ENCODE results near the gene VPS33A. TPM values are rescaled to one million over a fixed set of nuclear protein-coding genes. Genes with fewer than 3 reads are reported as not detected.

Gene VPS33A
- total RNA-seq (2021) (34.1 to 37.6 TPM (median 35.3 TPM) in 3 replicates), Bru-seq, nascent RNA (percentile 71 among the genes with signal in this experiment)
- long read RNA-seq, experiment 1, full-length matches to known transcripts, result 239 of 284 reads
- long read RNA-seq, experiment 1, partial matches to known transcripts, result 18 of 284 reads
- long read RNA-seq, experiment 1, other reads (novel, unspliced or antisense), result 27 of 284 reads
- long read RNA-seq, experiment 2, full-length matches to known transcripts, result 24 of 55 reads
- long read RNA-seq, experiment 2, partial matches to known transcripts, result 11 of 55 reads
- long read RNA-seq, experiment 2, other reads (novel, unspliced or antisense), result 20 of 55 reads
- long read RNA-seq, experiment 3, full-length matches to known transcripts, result 78 of 114 reads
- long read RNA-seq, experiment 3, partial matches to known transcripts, result 16 of 114 reads
- long read RNA-seq, experiment 3, other reads (novel, unspliced or antisense), result 20 of 114 reads

DNA sequence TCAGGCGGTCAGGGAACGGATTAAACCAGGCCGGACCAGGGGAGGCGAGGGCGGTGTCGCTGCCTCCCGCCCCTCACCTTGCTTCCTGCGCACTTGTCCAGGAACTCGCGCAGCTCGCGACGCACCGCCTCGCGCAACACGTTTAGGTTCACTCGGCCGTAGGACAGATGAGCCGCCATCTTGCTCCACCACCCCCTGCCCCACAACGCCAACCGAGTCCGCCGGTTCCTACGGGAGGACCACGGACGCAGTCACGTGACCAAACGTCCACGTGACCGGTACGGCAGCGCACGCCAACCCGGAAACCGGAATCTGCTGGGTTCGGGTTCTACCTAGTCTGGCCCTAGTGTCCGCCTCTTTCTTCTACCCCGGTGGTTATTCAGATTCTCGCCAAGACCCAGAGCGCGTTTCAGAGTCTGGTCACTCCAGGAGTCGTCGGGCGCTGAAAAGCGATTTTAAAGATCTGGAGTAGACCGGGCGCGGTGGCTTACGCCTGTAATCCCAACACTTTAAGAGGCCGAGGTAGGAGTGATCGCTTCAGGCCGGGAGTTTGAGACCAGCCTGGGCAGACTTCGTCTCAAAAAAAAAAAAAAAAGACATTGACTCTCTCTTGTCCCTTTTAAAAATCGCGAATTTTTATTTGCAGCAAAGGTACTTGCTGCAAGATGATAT, at the start of gene VPS33A:
Gene VPS33A (minus strand): TSS at position 265 of the 672 bp plus-strand sequence. CDS start 86 bp downstream, at position 179.
- Mint-ChIP-seq H3K9me3 (no peaks in the 10 kb centered on the region), H3K27me3 (ENCODE audit: low read depth) (peaks cover 3% of the 10 kb centered on the region; the same call in 1 of the 2 replicates), H3K4me3 (peak within 1 kb of the TSS; percentile 97), H3K36me3 (peaks cover 11% of the 10 kb centered on the region), H3K27ac (peak within 1 kb of the TSS; percentile 100), H3K4me1 (0 out of 2 replicates have a peak, but pooled peaks cover 3% of the 10 kb centered on the region)
- peak; percentile 94 for ATAC-seq
- peak; percentile 97 for DNase-seq (ENCODE audit: low spot score)
- POLR2A ChIA-PET, result interaction anchor here (0.7 to 0.9 kb wide), 4 partner anchors 40 to 554 kb away, joined by 3 to 5 read pairs (median 4); partner anchors contain the start of genes DIABLO and TMEM120B
- CTCF ChIA-PET, result interaction anchor here (0.5 to 1.1 kb wide), 7 partner anchors 22 to 168 kb away, joined by 3 to 4 read pairs (median 3); no protein-coding TSS in a partner anchor
- peak; percentile 72; the same call in 1 of the 2 replicates for TF ChIP-seq FOXP1 (CRISPR knock-in tag; IDR thresholded peaks at IDR 0.05; ENCODE audit: borderline replicate concordance)
- TF ChIP-seq, protein P1, sequence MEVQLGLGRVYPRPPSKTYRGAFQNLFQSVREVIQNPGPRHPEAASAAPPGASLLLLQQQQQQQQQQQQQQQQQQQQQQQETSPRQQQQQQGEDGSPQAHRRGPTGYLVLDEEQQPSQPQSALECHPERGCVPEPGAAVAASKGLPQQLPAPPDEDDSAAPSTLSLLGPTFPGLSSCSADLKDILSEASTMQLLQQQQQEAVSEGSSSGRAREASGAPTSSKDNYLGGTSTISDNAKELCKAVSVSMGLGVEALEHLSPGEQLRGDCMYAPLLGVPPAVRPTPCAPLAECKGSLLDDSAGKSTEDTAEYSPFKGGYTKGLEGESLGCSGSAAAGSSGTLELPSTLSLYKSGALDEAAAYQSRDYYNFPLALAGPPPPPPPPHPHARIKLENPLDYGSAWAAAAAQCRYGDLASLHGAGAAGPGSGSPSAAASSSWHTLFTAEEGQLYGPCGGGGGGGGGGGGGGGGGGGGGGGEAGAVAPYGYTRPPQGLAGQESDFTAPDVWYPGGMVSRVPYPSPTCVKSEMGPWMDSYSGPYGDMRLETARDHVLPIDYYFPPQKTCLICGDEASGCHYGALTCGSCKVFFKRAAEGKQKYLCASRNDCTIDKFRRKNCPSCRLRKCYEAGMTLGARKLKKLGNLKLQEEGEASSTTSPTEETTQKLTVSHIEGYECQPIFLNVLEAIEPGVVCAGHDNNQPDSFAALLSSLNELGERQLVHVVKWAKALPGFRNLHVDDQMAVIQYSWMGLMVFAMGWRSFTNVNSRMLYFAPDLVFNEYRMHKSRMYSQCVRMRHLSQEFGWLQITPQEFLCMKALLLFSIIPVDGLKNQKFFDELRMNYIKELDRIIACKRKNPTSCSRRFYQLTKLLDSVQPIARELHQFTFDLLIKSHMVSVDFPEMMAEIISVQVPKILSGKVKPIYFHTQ (CRISPR knock-in tag; IDR thresholded peaks at IDR 0.05), result no peak
- no peak; the same call in none of the 2 replicates for TF ChIP-seq GABPB1 (CRISPR knock-in tag; IDR thresholded peaks at IDR 0.05)
- TF ChIP-seq, protein P2, sequence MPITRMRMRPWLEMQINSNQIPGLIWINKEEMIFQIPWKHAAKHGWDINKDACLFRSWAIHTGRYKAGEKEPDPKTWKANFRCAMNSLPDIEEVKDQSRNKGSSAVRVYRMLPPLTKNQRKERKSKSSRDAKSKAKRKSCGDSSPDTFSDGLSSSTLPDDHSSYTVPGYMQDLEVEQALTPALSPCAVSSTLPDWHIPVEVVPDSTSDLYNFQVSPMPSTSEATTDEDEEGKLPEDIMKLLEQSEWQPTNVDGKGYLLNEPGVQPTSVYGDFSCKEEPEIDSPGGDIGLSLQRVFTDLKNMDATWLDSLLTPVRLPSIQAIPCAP (CRISPR knock-in tag; IDR thresholded peaks at IDR 0.05), result no peak
- TF ChIP-seq ZNF416 (CRISPR knock-in tag; IDR thresholded peaks at IDR 0.05), result 0 out of 2 replicates have a peak, but pooled peaks have one; percentile 71
- peak; percentile 97 for TF ChIP-seq CBFB (CRISPR knock-in tag; IDR thresholded peaks at IDR 0.05; ENCODE audit: low read depth)
- TF ChIP-seq CREM (CRISPR knock-in tag; IDR thresholded peaks at IDR 0.05), result peak; percentile 85
- no peak for TF ChIP-seq CDX4 (CRISPR knock-in tag; IDR thresholded peaks at IDR 0.05; ENCODE audit: borderline replicate concordance)
- TF ChIP-seq, protein P3, sequence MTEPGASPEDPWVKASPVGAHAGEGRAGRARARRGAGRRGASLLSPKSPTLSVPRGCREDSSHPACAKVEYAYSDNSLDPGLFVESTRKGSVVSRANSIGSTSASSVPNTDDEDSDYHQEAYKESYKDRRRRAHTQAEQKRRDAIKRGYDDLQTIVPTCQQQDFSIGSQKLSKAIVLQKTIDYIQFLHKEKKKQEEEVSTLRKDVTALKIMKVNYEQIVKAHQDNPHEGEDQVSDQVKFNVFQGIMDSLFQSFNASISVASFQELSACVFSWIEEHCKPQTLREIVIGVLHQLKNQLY (CRISPR knock-in tag; IDR thresholded peaks at IDR 0.05), result peak; percentile 78; the same call in 1 of the 2 replicates
- TF ChIP-seq ZNF121 (CRISPR knock-in tag; IDR thresholded peaks at IDR 0.05), result no peak
- TF ChIP-seq MXD4 (CRISPR knock-in tag; IDR thresholded peaks at IDR 0.05; ENCODE audit: borderline replicate concordance), result no peak
- TF ChIP-seq, protein P4, sequence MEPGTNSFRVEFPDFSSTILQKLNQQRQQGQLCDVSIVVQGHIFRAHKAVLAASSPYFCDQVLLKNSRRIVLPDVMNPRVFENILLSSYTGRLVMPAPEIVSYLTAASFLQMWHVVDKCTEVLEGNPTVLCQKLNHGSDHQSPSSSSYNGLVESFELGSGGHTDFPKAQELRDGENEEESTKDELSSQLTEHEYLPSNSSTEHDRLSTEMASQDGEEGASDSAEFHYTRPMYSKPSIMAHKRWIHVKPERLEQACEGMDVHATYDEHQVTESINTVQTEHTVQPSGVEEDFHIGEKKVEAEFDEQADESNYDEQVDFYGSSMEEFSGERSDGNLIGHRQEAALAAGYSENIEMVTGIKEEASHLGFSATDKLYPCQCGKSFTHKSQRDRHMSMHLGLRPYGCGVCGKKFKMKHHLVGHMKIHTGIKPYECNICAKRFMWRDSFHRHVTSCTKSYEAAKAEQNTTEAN (CRISPR knock-in tag; IDR thresholded peaks at IDR 0.05), result 0 out of 2 replicates have a peak, but pooled peaks have one; percentile 45
- TF ChIP-seq, protein P5, sequence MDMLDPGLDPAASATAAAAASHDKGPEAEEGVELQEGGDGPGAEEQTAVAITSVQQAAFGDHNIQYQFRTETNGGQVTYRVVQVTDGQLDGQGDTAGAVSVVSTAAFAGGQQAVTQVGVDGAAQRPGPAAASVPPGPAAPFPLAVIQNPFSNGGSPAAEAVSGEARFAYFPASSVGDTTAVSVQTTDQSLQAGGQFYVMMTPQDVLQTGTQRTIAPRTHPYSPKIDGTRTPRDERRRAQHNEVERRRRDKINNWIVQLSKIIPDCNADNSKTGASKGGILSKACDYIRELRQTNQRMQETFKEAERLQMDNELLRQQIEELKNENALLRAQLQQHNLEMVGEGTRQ (CRISPR knock-in tag; IDR thresholded peaks at IDR 0.05), result peak; percentile 100
- no peak for TF ChIP-seq GRHL2 (CRISPR knock-in tag; IDR thresholded peaks at IDR 0.05; ENCODE audit: insufficient replicate concordance, severe bottlenecking)
- TF ChIP-seq ERG (CRISPR knock-in tag; IDR thresholded peaks at IDR 0.05), result no peak
- no peak for TF ChIP-seq ZNF671 (CRISPR knock-in tag; IDR thresholded peaks at IDR 0.05)
- TF ChIP-seq SMAD3 (CRISPR knock-in tag; IDR thresholded peaks at IDR 0.05; ENCODE audit: borderline replicate concordance), result no peak; the same call in 1 of the 2 replicates
- no peak for TF ChIP-seq ZSCAN18 (CRISPR knock-in tag; IDR thresholded peaks at IDR 0.05)
- TF ChIP-seq SOX15 (CRISPR knock-in tag; IDR thresholded peaks at IDR 0.05), result no peak
- TF ChIP-seq, protein P6, sequence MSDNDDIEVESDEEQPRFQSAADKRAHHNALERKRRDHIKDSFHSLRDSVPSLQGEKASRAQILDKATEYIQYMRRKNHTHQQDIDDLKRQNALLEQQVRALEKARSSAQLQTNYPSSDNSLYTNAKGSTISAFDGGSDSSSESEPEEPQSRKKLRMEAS (CRISPR knock-in tag; IDR thresholded peaks at IDR 0.05), result peak; percentile 88
- TF ChIP-seq ZNF423 (CRISPR knock-in tag; IDR thresholded peaks at IDR 0.05), result no peak
- peak; percentile 99 for TF ChIP-seq FOXK1 (CRISPR knock-in tag; IDR thresholded peaks at IDR 0.05)
- no peak for TF ChIP-seq RELA (CRISPR knock-in tag; IDR thresholded peaks at IDR 0.05; ENCODE audit: borderline replicate concordance)
- TF ChIP-seq CREB1 (CRISPR knock-in tag; IDR thresholded peaks at IDR 0.05), result 0 out of 2 replicates have a peak, but pooled peaks have one; percentile 37
